NT2/D1 (cell line): ENCODE measurements around the gene DSTYK.
"Not testable (repeated sequence)": the region's sequence is repeated elsewhere in the genome, so short reads cannot be mapped to it uniquely, and the experiment has no call there.

Experiments used
- DNase-seq: peaks from one replicate; pipeline ENCODE4 v3.0.0-alpha.2; 2011; ENCODE audit warnings: low read depth, low spot score
- H3K27me3 ChIP-seq: 2 replicates; pipeline ENCODE4 v1.6.0; 2011; ENCODE audit warnings: mild to moderate bottlenecking; ENCODE audit not compliant: insufficient read length, insufficient read depth
- H3K36me3 ChIP-seq: 2 replicates; pipeline ENCODE4 v1.6.1; 2011; ENCODE audit warnings: mild to moderate bottlenecking, low read length, mixed read lengths; ENCODE audit not compliant: insufficient read depth, insufficient read length
- H3K4me1 ChIP-seq: 2 replicates; pipeline ENCODE4 v1.5.1; 2011; ENCODE audit not compliant: insufficient read depth, insufficient read length
- H3K4me3 ChIP-seq: 2 replicates; pipeline ENCODE4 v1.5.1; 2011; ENCODE audit warnings: low read depth; ENCODE audit not compliant: insufficient read length
- H3K9ac ChIP-seq: 2 replicates; pipeline ENCODE4 v1.6.0; 2011; ENCODE audit warnings: low read depth; ENCODE audit not compliant: insufficient read length
- H3K9me3 ChIP-seq: 2 replicates; pipeline ENCODE4 v1.5.1; 2011; ENCODE audit warnings: mild to moderate bottlenecking, low read length; ENCODE audit not compliant: insufficient read depth
- SUZ12 ChIP-seq: IDR thresholded peaks from 2 replicates; pipeline ENCODE4 v1.6.1; 2011; ENCODE audit not compliant: insufficient read length, insufficient read depth; ENCODE audit errors: extremely low read depth
- YY1 ChIP-seq: IDR thresholded peaks from 2 replicates; pipeline ENCODE4 v1.6.1; 2011; ENCODE audit not compliant: insufficient read length, insufficient read depth
- ZNF274 ChIP-seq: IDR thresholded peaks from 2 replicates; pipeline ENCODE4 v1.6.1; 2011; ENCODE audit warnings: mild to moderate bottlenecking, low read depth, low read length

Gene DSTYK

DNA sequence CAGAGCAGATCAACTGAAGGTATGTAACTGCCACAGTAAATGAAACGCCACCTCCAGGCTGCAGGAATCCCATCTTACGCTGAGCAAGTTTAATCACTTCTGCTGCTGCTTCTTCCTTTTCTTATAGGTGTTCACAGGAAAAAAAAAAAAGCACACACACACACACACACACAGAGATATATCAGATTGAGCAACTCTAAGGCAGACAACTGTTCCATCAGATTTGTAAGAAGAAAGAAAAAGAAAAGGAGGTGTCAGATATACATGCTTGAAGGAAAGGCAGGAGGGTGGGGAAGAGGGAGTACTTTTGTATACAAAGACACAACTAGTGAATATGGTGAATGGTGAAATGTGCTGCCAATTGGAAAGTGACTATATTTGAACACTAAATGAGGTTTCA is 28.6 kb downstream of the DSTYK start:
- H3K4me1 ChIP-seq: no peaks in the 10 kb centered on the region
- H3K9me3 ChIP-seq: no peaks in the 10 kb centered on the region
- TF ChIP-seq SUZ12 (no peak), YY1 (no peak), ZNF274 (no peak)
- H3K4me3 ChIP-seq: no peak overlapping the region
- H3K9ac ChIP-seq: no peak overlapping the region
- H3K36me3 ChIP-seq: peaks cover 11% of the 10 kb centered on the region
- no peaks in the 10 kb centered on the region for H3K27me3 ChIP-seq
- no peak for DNase-seq

DNA sequence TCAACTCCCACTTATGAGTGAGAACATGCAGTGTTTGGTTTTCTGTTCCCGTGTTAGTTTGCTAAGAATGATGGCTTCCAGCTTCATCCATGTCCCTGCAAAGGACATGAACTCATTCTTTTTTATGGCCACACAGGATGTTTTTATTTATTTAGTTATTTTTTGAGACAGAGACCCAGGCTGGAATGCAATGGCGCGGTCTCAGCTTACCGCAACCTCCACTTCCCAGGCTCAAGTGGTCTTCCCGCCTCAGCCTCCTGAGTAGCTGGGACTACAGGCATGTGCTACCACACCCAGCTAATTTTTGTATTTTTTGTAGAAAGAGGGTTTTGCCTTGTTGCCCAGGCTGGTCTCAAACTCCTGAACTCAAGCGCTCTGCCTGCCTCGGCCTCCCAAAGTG is 31.2 kb downstream of the DSTYK start:
- not testable (repeated sequence) for H3K9ac ChIP-seq, H3K27me3 ChIP-seq, H3K36me3 ChIP-seq, H3K4me1 ChIP-seq, H3K9me3 ChIP-seq, H3K4me3 ChIP-seq, DNase-seq

GRCh38 chr1:205179842-205180241 is 31.7 kb downstream of the DSTYK start:
- TF ChIP-seq ZNF274 (no peak), YY1 (no peak), SUZ12 (no peak)
- no peak for DNase-seq
- H3K4me1 ChIP-seq: no peaks in the 10 kb centered on the region
- H3K4me3 ChIP-seq: no peak overlapping the region
- H3K9me3 ChIP-seq: no peaks in the 10 kb centered on the region
- H3K9ac ChIP-seq: no peak overlapping the region
- peaks cover 4% of the 10 kb centered on the region for H3K36me3 ChIP-seq
- no peaks in the 10 kb centered on the region for H3K27me3 ChIP-seq

GRCh38 chr1:205172729-205173366 is 38.7 kb downstream of the DSTYK start:
- H3K36me3 ChIP-seq: peaks cover 23% of the 10 kb centered on the region
- no peak overlapping the region for H3K9ac ChIP-seq
- H3K27me3 ChIP-seq: no peaks in the 10 kb centered on the region
- no peak overlapping the region for H3K4me3 ChIP-seq
- H3K9me3 ChIP-seq: no peaks in the 10 kb centered on the region
- no peak for DNase-seq
- no peaks in the 10 kb centered on the region for H3K4me1 ChIP-seq
- TF ChIP-seq ZNF274: no peak
- TF ChIP-seq SUZ12: no peak
- TF ChIP-seq YY1: no peak

DNA sequence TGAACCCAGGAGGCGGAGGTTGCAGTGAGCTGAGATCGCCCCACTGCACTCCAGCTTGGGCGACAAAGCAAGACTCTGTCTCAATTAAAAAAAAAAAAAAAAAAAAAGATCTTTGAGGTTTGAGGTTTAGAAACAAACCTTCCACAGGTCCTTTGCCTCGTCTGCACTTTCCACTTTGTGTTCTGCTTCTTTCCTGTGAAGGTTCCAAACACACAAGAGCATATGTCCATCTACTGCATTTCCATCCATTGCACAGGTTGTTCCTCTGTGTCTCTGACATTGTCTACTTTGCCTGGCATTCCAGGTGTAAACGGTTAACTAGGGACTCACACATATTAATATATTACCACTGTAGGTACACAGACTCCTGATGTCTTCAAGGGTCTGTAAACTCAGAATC is 40.1 kb downstream of the DSTYK start:
- no peak overlapping the region for H3K9ac ChIP-seq
- H3K36me3 ChIP-seq: peaks cover 30% of the 10 kb centered on the region
- DNase-seq: no peak
- no peak overlapping the region for H3K4me3 ChIP-seq
- H3K27me3 ChIP-seq: no peaks in the 10 kb centered on the region
- no peaks in the 10 kb centered on the region for H3K4me1 ChIP-seq
- no peaks in the 10 kb centered on the region for H3K9me3 ChIP-seq
- TF ChIP-seq SUZ12: no peak

DNA sequence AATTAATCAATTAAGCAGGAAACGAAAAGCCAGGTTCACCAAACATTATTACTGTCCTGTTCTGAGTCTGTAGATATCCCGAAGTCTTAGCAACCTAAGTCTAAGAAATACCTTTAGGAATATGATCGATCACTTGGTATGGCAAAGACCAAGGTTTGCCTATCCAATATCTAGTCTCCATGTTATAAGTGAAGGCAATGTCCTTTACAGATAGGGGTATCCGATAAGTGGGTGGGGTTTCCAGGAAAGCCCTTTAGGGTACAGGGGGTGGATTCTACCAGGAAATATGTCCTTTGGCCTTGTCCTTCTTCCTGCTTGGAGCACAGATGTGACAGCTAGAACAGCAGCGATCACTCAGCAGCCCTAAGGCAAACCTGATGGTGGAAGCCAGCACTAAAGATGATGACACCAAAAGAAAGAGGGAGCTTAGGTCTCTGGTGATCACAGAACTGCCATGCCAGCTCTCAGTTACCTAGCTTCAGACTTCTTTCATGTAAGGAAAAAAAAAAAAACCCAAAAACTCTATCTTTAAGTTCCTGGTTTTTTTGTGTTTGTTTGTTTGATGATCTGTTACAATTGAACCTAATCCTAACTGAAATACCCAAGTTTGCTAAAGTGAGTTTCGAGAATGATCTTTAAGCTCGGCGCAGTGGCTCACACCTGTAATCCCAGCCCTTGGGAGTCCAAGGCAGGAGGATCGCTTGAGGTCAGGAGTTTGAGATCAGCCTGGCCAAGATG is 40.8 kb downstream of the DSTYK start:
- Histone ChIP-seq H3K27me3 (no peaks in the 10 kb centered on the region), H3K9ac (no peak overlapping the region)
- no peak for DNase-seq

GRCh38 chr1:205169248-205169647 is 42.3 kb downstream of the DSTYK start:
- no peak for DNase-seq
- no peak for TF ChIP-seq ZNF274
- no peak for TF ChIP-seq SUZ12
- TF ChIP-seq YY1: no peak
- Histone ChIP-seq H3K4me1 (no peaks in the 10 kb centered on the region), H3K4me3 (no peak overlapping the region), H3K9me3 (no peaks in the 10 kb centered on the region), H3K36me3 (peaks cover 37% of the 10 kb centered on the region), H3K27me3 (no peaks in the 10 kb centered on the region), H3K9ac (no peak overlapping the region)

More for the DNA sequence above, 40.8 kb downstream of the DSTYK start:
- Histone ChIP-seq H3K9me3 (no peaks in the 10 kb centered on the region), H3K4me1 (no peaks in the 10 kb centered on the region), H3K36me3 (peaks cover 31% of the 10 kb centered on the region), H3K4me3 (no peak overlapping the region)
- TF ChIP-seq SUZ12 (no peak), YY1 (no peak), ZNF274 (no peak)
